GM12878 (cell line): ENCODE data around the gene COBLL1. TPM values are rescaled to one million over a fixed set of nuclear protein-coding genes. Genes with fewer than 3 reads are reported as not detected.

ENCODE experiments used
- ASH2L ChIP-seq: fragments of 300-600, 200-600 bp; sonication (generic); IDR thresholded peaks from 2 replicates; pipeline ENCODE4 v1.6.1; 2017; ENCODE audit warnings: low read depth, mild to moderate bottlenecking, borderline replicate concordance
- EGR1 ChIP-seq, 2 experiments: IDR thresholded peaks; 1 replicate in 1 of 2; 2 replicates in 1 of 2; pipeline ENCODE4 v1.6.1; 2011 to 2012; ENCODE audit warnings: low read depth in 2 of 2, low read length in 2 of 2, borderline replicate concordance in 1 of 2, mild to moderate bottlenecking in 1 of 2, moderate library complexity in 1 of 2
- ESRRA ChIP-seq: IDR thresholded peaks from 2 replicates; pipeline ENCODE4 v1.6.1; 2012; ENCODE audit warnings: mild to moderate bottlenecking, low read length, improper control_type of control experiment
- HDGF ChIP-seq: fragments of 450-650 bp; IDR thresholded peaks from 2 replicates; pipeline ENCODE4 v1.6.1; 2016; ENCODE audit warnings: antibody characterized with exemption
- MLLT1 ChIP-seq: fragments of 450-650 bp; IDR thresholded peaks from 2 replicates; pipeline ENCODE4 v1.6.1; 2016; ENCODE audit warnings: mild to moderate bottlenecking
- STAT3 ChIP-seq: IDR thresholded peaks from 2 replicates; pipeline ENCODE4 v1.6.1; 2011; ENCODE audit warnings: low read depth, low read length, improper control_type of control experiment
- USF2 ChIP-seq: IDR thresholded peaks from 2 replicates; pipeline ENCODE4 v1.6.1; 2011; ENCODE audit warnings: low read depth, low read length, improper control_type of control experiment, borderline replicate concordance
- polyA plus RNA-seq, 11 experiments: library from polyadenylated mRNA; depleted of rRNA in 4 of 11; unstranded in 6 of 11; stranded (reverse) in 5 of 11; fragments of >200 nt; fragmentation: Nextera tagmentation in 4 of 11; fragmentation: Illumina TruSeq in 1 of 11; extraction: Ambion mirVana in 4 of 11; extraction: Trizol in 1 of 11; gene quantifications; 1 replicate in 1 of 11; 2 replicates in 10 of 11; pipeline versions ENCODE4 v1.2.1 to v1.2.3, GENCODE V29; 2011 to 2016; ENCODE audit warnings: inconsistent platforms in 2 of 11, missing spikeins in 2 of 11, low read depth in 1 of 11
- total RNA-seq, 4 experiments: library from RNA; depleted of rRNA in 3 of 4; stranded (reverse); fragments of >200 nt in 3 of 4; fragmentation: Illumina TruSeq in 1 of 4; extraction: Trizol in 1 of 4; gene quantifications; 2 replicates each; pipeline versions ENCODE4 v1.2.1 to v1.2.3, GENCODE V29; 2013 to 2021
- TF ChIP-seq, protein P1 (sequence below): fragments of 450-650 bp; formaldehyde crosslinking; IDR thresholded peaks from 2 replicates; pipeline ENCODE4 v1.4.0; 2022; ENCODE audit warnings: mild to moderate bottlenecking, moderate library complexity
- TF ChIP-seq, protein P2 (sequence below): IDR thresholded peaks from 2 replicates; pipeline ENCODE4 v1.6.1; 2011; ENCODE audit warnings: mild to moderate bottlenecking, low read depth, low read length, moderate library complexity; ENCODE audit not compliant: insufficient replicate concordance

Gene COBLL1
- total and polyA plus RNA-seq, 10 of the 15 experiments (the other 5 are each of a cell fraction or from before 2014, with no cell fraction given) = 0.46 TPM; not detected in 9

- TF ChIP-seq ASH2L = no peak
- no peak for TF ChIP-seq HDGF
- no peak for TF ChIP-seq ESRRA
- no peak for TF ChIP-seq USF2
- no peak for TF ChIP-seq EGR1 (IDR thresholded peaks at IDR 0.05; ENCODE audit: borderline replicate concordance in 1 of 2, low read depth in 2 of 2, low read length in 2 of 2)
- TF ChIP-seq, protein P1, sequence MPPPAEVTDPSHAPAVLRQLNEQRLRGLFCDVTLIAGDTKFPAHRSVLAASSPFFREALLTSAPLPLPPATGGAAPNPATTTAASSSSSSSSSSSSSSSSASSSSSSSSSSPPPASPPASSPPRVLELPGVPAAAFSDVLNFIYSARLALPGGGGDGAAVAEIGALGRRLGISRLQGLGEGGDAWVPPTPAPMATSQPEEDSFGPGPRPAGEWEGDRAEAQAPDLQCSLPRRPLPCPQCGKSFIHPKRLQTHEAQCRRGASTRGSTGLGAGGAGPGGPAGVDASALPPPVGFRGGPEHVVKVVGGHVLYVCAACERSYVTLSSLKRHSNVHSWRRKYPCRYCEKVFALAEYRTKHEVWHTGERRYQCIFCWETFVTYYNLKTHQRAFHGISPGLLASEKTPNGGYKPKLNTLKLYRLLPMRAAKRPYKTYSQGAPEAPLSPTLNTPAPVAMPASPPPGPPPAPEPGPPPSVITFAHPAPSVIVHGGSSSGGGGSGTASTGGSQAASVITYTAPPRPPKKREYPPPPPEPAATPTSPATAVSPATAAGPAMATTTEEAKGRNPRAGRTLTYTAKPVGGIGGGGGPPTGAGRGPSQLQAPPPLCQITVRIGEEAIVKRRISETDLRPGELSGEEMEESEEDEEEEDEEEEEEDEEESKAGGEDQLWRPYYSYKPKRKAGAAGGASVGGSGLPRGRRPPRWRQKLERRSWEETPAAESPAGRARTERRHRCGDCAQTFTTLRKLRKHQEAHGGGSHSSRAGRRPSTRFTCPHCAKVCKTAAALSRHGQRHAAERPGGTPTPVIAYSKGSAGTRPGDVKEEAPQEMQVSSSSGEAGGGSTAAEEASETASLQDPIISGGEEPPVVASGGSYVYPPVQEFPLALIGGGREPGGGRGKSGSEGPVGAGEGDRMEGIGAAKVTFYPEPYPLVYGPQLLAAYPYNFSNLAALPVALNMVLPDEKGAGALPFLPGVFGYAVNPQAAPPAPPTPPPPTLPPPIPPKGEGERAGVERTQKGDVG = no peak
- TF ChIP-seq, protein P2, sequence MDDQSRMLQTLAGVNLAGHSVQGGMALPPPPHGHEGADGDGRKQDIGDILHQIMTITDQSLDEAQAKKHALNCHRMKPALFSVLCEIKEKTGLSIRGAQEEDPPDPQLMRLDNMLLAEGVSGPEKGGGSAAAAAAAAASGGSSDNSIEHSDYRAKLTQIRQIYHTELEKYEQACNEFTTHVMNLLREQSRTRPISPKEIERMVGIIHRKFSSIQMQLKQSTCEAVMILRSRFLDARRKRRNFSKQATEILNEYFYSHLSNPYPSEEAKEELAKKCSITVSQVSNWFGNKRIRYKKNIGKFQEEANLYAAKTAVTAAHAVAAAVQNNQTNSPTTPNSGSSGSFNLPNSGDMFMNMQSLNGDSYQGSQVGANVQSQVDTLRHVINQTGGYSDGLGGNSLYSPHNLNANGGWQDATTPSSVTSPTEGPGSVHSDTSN = no peak
- TF ChIP-seq MLLT1 = no peak
- no peak for TF ChIP-seq STAT3
Observed at GRCh38 chr2:164793529-164793928, 48.1 kb downstream of the COBLL1 start (continued).
